CD4-positive, alpha-beta T cell treated with Interleukin-12 subunit alpha and Interleukin-12 subunit beta, for 1 hour (primary cell): ENCODE measurements around the gene MXD4.

Experiments used
- DNase-seq: peaks from one replicate; pipeline ENCODE4 v3.0.0-alpha.2; 2020

MXD4 gene

DNA sequence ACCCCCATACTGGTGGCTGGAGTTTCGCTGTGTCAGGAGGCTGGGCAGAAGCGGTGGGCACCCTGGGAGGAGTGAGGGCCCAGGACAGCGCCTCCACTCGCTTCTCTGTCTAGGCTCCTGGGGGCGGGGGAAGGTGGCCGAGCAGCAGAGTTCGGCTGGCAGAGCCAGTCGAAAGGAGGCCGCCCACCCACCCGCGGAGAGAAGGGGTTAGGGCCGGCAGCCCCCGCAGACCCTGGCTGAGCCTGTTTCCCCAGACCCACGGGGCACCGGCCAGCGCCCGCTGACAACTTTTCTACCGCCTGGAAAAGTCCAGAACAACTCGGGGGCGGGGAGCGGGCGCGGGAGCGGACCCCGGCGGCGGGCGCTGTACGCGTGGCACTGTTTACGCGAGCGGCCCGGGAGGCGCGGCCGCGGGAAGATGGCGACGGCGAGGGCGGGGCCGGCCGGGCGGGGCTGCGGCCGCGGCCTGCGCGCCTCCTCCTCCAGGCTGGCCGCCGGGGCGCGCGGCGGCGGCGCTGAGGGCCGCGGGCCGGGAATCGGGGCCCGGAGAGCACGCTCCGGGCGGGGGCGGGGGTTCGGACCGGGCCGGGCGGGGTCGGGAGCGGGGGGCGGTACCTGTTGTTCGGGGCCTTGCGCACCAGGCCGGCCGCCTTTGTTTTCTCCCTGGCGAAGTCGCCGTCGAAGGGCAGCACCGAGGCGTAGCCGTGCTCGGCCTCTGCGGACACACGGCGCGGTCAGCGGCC is 628 bp downstream of the MXD4 start:
- DNase-seq: peak; percentile 63

- no peak for DNase-seq
These were observed 1.4 kb downstream of the MXD4 start for GRCh38 chr4:2260344-2261109.

- no peak for DNase-seq
These were observed 2.2 kb downstream of the MXD4 start for GRCh38 chr4:2259541-2260343.

DNA sequence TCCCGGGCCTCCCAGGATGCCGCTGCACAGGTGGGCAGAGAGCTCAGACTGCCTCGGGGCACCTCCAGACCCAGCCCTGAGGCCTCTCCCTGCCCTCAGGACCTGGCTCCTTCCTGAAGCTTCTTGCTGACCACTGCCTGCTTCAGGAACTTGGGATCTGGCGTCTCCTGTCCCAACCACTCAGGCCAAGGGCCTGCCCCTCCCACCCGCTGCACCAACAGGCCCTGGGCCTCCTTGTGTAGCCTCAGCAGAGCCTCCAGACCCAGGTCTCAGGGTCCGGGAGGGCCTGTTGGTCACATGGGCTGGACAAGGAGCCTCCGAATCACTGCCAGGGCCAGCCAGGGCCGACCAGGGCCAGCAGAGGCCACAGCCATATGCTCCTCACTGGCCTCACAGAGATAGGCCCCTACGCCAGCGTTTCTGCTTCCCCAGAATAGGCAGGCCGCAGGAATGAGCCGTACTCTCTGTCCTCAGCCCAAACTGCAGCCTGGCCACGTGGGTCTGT is 2.8 kb downstream of the MXD4 start:
- DNase-seq: no peak

DNA sequence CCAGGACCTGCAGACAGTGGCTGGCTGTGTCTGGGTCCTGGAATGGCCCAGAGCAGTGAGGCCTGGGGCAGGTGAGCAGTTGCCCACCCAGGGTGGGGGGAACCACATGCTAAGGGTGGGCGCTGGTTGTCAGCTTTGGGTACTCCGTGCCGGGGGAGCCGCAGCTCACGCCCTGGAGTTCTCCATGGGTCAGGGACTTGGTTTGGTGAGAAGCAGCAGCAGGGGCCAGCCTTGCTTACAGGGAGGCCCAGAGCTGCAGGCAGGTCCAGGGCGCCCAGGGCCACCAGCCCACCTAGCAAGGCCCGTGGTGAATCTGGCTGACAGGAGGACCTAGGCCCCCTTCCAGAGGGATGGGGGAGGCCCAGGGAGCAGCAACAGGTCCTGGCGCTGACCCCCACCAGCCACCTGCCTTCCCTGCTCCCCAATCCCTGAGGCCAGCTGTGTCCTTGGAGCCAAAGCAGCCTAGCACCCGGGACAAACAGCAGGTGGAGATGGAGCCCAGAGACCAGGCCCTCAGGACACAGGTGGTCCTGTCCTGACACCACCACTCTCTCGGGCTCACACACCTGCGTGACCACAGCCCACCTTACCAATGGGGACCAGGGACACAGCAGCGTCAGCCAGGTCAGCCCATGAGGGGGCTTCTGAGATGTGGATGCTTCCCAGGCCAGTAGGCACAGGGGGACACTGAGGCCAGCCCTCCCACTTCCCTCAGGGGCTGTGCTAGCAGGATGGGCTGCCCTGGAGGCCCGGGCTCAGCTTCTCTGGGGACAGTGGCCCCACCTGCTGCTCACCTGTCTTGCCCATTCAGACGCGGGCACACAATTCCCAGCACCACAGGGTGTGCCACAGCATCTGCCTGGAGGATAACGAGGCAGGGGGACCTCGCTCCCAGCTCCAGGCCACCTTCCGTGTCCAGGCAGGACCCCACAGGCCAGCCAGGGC is 3.5 kb downstream of the MXD4 start:
- DNase-seq: no peak

DNA sequence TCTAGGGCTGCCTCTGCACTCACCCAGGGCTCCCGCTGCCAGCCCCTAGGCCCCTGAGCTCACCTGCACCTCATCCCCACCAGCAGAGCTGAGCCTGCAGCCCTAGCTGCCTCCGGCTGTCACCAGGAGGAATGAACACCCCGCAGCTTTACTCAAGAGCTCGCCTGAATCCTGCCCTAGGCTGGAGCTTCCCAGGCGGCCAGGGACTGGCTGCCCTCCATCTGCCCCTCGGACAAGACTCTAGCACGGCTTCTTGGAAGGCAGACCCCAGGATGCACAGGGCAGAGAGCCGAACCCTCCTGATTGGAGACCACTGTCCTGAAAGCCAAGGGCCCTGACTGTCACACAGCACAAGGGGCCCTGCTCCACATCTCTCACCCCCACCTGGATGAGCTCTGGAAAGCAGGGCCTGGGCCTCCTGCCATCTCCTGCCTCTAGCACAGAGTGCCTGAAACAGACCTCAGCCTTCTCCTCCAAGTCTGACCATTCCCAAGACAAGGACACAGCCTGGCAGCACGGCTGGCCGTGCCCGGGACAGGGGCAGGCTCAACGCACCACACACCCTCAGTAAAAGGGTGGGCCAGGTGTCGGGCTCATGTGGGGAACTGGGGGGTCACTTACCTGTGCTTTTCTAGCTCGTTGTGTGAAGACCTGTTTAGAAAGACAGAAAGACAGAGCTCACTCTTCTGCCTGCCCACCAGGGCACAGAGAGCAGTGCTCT is 4.4 kb downstream of the MXD4 start:
- DNase-seq: no peak

- no peak for DNase-seq
These were observed 5.1 kb downstream of the MXD4 start for GRCh38 chr4:2256781-2257191.

GRCh38 chr4:2256156-2256731 is 5.7 kb downstream of the MXD4 start:
- no peak for DNase-seq

DNA sequence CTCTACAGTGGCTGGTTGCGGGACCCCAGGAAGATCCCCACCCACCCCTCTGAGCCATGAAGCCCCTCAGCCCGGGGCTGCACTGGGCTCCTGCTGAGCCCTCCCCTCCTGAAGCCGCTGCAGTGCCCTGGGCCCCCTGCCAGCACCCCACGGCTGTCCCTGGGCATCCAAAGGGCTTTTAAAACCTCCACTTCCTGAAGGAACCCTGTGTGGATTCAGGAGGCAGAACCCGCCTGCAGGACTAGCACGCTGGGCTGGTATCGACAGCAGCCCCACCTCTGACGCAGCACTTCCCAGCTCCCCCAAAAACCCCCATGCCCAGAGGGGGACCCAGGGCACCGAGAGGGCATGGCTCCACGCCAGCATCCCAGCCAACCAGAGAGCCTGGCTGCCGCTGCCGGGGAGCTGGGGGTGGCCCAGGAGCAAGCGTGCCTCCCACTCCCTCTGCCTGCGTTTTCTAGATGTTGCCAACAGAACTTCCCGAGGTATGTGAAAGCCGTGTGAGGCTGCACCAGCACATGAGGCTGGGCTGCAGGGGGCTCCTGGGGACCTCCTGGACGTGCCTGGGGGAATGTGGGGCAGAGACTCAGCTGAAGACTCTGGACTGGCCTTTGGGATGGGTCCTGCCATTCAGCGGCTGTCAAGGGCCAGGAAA is 6.3 kb downstream of the MXD4 start:
- DNase-seq: no peak

- DNase-seq: no peak
These were observed 7.0 kb downstream of the MXD4 start for GRCh38 chr4:2254665-2255500.

GRCh38 chr4:2253160-2254084 is 8.5 kb downstream of the MXD4 start:
- no peak for DNase-seq

DNA sequence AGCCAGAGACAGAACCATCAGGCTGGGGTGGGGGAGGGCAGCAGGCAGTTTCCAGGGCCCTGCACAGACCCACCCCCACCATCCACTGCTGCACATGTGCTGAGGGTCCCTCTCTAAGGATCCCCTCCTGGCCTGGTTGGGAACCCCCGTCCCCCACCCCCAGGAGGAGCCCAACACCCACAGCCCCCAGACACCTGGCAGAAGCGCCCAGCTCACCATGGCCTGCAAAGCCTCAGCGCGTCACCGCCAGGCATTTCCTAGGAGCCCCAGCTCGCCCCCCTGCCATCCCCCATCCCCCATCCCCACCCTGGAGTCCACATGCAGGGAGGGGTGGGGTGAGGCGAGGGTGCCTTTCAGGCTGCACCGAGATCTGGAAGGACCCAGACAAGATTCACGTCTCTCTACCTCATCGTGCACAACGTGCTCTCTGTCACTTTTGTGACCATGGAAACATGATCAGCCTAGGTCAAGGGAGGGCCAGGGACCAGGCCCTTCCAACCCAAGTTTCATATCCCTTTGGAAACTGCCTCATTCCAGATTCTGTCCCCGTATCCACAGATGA is 9.3 kb downstream of the MXD4 start:
- no peak for DNase-seq

DNA sequence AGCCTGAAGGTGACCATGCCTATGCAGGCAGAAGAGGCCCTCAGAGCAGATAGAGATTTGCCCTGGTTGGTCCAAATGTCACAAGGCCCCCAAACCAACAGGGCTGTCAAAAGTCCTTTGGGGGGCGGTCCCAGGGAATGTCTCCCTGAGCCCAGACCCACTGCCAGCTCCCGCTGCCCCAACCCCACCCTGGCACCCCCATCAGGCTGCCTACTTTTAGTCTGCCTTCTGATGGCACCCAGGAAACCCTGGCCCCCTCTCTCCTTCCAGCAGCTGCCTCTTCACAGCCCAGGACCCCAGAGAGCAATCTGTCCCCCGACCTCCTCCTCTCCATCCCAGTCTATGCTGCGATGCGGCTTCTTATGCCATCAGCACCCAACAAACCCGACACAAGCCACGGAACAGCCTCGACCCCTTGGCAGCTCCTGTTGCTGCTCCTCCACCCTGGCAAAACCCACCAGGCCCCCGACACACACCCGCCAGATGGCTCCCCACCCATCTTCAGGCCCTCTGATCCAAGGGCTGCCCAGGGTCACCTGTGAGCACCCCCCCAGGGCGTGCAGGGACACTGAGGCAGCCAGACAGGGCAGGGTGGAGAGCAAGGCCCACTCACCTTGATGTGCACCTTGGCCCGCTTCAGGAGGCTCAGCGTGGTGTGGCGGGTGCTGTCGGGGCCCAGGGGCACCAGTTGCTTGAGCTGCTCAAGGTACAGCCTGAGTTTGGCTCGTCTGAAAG is 9.9 kb downstream of the MXD4 start:
- no peak for DNase-seq

DNA sequence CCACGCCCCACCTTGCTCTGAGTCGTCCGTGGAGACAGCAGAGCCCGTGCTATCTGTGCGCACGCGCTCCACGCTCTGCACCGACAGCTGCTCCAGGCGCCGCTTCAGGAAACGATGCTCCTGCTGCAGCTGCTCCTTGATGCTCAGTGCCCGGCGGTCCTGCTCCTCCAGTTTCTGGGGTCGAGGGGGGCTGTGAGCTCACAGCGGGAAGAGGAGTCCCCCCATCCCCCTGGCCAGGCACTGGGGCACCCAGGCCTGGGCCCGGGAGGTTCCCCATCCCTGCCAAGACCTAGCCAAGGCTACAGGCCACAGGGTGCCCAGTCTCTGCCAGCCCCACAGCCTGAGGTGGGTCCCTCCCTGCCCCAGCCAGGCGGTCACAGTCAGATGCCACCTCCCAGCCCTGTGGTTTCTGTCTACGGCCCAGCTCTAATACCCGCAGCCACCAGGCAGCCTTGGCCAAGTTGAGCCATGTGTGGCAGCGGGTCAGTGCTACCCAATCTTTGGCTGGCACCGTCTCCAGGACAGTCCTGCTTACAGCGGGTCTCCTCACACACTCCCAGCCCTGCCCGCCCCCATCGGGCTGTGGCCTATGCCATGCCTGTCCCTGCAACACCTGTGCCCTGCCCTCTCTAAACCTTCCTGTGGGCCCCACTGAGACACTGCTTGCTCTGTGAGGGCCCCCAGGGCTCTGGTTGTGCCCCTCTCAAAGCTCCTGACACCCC is 10.7 kb downstream of the MXD4 start:
- DNase-seq: no peak

- no peak for DNase-seq
These were observed 11.4 kb downstream of the MXD4 start for GRCh38 chr4:2250357-2251072.
